Inferior parietal cortex (tissue), 1 donor: ENCODE results near the gene ALDH4A1.
A peak's percentile ranks its signal among the peaks of the same experiment; 100 is the strongest.

ENCODE experiments used
- DNase-seq: peaks from one replicate; pipeline ENCODE4 v3.0.0-alpha.2; 2016; ENCODE audit errors: extremely low spot score

Gene ALDH4A1

GRCh38 chr1:18902523-18903290 lies at the start of gene ALDH4A1:
TSS of gene ALDH4A1 (minus strand) at chr1:18902555. CDS start at chr1:18902523, 32 bp downstream.
- peak; percentile 99 for DNase-seq

GRCh38 chr1:18951818-18952391 lies 49.5 kb upstream of the ALDH4A1 start:
- no peak for DNase-seq

- DNase-seq: no peak
Observed at GRCh38 chr1:18951416-18951815, 49.1 kb upstream of the ALDH4A1 start.

GRCh38 chr1:18950401-18951026 lies 48.2 kb upstream of the ALDH4A1 start:
- DNase-seq: no peak

GRCh38 chr1:18949686-18950400 lies 47.5 kb upstream of the ALDH4A1 start:
- no peak for DNase-seq

GRCh38 chr1:18948913-18949685 lies 46.7 kb upstream of the ALDH4A1 start:
- no peak for DNase-seq

GRCh38 chr1:18948048-18948912 lies 45.9 kb upstream of the ALDH4A1 start:
- DNase-seq: no peak

GRCh38 chr1:18947570-18947969 lies 45.2 kb upstream of the ALDH4A1 start:
- DNase-seq: no peak

GRCh38 chr1:18946550-18947381 lies 44.4 kb upstream of the ALDH4A1 start:
- no peak for DNase-seq

- no peak for DNase-seq
Observed at GRCh38 chr1:18945401-18945849, 43.1 kb upstream of the ALDH4A1 start.

- no peak for DNase-seq
Observed at GRCh38 chr1:18944810-18945209, 42.5 kb upstream of the ALDH4A1 start.

GRCh38 chr1:18943914-18944572 lies 41.7 kb upstream of the ALDH4A1 start:
- DNase-seq: no peak

GRCh38 chr1:18943162-18943561 lies 40.8 kb upstream of the ALDH4A1 start:
- no peak for DNase-seq

GRCh38 chr1:18942340-18942739 lies 40.0 kb upstream of the ALDH4A1 start:
- DNase-seq: no peak

GRCh38 chr1:18941221-18942141 lies 39.1 kb upstream of the ALDH4A1 start:
- DNase-seq: peak; percentile 89

- no peak for DNase-seq
Observed at GRCh38 chr1:18940303-18941020, 38.1 kb upstream of the ALDH4A1 start.
